ENCODE data around the gene CHRNA9. TPM values are rescaled to one million over a fixed set of nuclear protein-coding genes. Genes with fewer than 3 reads are reported as not detected.

The CHRNA9 gene
- total RNA-seq, 2 donors from 2014 or later: not detected

GRCh38 chr4:40301603-40302002, 33.5 kb upstream of the CHRNA9 start:
- Histone ChIP-seq H3K27me3 (no peaks in the 10 kb centered on the region), H3K27ac (no peak overlapping the region)
- no peak for TF ChIP-seq CTCF (IDR thresholded peaks at IDR 0.05)

GRCh38 chr4:40303751-40304150, 31.4 kb upstream of the CHRNA9 start:
- Histone ChIP-seq H3K27me3 (no peaks in the 10 kb centered on the region), H3K36me3 (no peaks in the 10 kb centered on the region), H3K27ac (no peak overlapping the region), H3K4me1 (no peaks in the 10 kb centered on the region), H3K4me3 (no peak overlapping the region), H3K9me3 (peaks cover 0 to 5% of the 10 kb centered on the region in 2 donors)
- no peak for TF ChIP-seq CTCF (IDR thresholded peaks at IDR 0.05)
- no peak for DNase-seq (ENCODE audit: low spot score)

More at GRCh38 chr4:40301603-40302002, 33.5 kb upstream of the CHRNA9 start:
- no peaks in the 10 kb centered on the region for H3K4me1 ChIP-seq
- no peak overlapping the region for H3K4me3 ChIP-seq
- no peaks in the 10 kb centered on the region for H3K36me3 ChIP-seq
- H3K9me3 ChIP-seq: peaks cover 0 to 5% of the 10 kb centered on the region in 2 donors
- DNase-seq (ENCODE audit: low spot score): no peak

- Histone ChIP-seq H3K4me1 (peaks cover 0 to 3% of the 10 kb centered on the region in 2 donors), H3K27ac (no peak overlapping the region), H3K27me3 (no peaks in the 10 kb centered on the region), H3K36me3 (no peaks in the 10 kb centered on the region), H3K4me3 (no peak overlapping the region), H3K9me3 (peaks cover 0 to 5% of the 10 kb centered on the region in 2 donors)
- no peak for TF ChIP-seq CTCF (IDR thresholded peaks at IDR 0.05)
- no peak for DNase-seq (ENCODE audit: low spot score)
Measured at GRCh38 chr4:40305328-40306170, 29.6 kb upstream of the CHRNA9 start.

GRCh38 chr4:40306226-40306625, 28.9 kb upstream of the CHRNA9 start:
- Histone ChIP-seq H3K36me3 (no peaks in the 10 kb centered on the region), H3K27ac (no peak overlapping the region), H3K4me3 (no peak overlapping the region), H3K9me3 (peaks cover 0 to 5% of the 10 kb centered on the region in 2 donors), H3K4me1 (peaks cover 0 to 3% of the 10 kb centered on the region in 2 donors), H3K27me3 (no peaks in the 10 kb centered on the region)
- TF ChIP-seq CTCF (IDR thresholded peaks at IDR 0.05): no peak
- no peak for DNase-seq (ENCODE audit: low spot score)

- Histone ChIP-seq H3K4me1 (peaks cover 0 to 3% of the 10 kb centered on the region in 2 donors), H3K36me3 (no peaks in the 10 kb centered on the region), H3K4me3 (no peak overlapping the region), H3K27me3 (no peaks in the 10 kb centered on the region), H3K9me3 (peaks cover 0 to 5% of the 10 kb centered on the region in 2 donors), H3K27ac (no peak overlapping the region)
- TF ChIP-seq CTCF (IDR thresholded peaks at IDR 0.05): no peak
- DNase-seq (ENCODE audit: low spot score): no peak
Measured at GRCh38 chr4:40306976-40307375, 28.2 kb upstream of the CHRNA9 start.
